ENCODE data around the gene ADORA2A.

ADORA2A gene

GRCh38 chr22:24412274-24412673, 15.1 kb upstream of the ADORA2A start:
- H3K27ac ChIP-seq (ENCODE audit: low read depth, low read length, severe bottlenecking): no peak overlapping the region
- H3K36me3 ChIP-seq (ENCODE audit: control insufficient read depth, insufficient read depth, low read length): peaks cover 58% of the 10 kb centered on the region
- WGBS, 2 experiments (ENCODE audit: insufficient coverage in 2 of 2): 76 to 82% methylated on average over 6 of the region's 7 CpGs

DNA sequence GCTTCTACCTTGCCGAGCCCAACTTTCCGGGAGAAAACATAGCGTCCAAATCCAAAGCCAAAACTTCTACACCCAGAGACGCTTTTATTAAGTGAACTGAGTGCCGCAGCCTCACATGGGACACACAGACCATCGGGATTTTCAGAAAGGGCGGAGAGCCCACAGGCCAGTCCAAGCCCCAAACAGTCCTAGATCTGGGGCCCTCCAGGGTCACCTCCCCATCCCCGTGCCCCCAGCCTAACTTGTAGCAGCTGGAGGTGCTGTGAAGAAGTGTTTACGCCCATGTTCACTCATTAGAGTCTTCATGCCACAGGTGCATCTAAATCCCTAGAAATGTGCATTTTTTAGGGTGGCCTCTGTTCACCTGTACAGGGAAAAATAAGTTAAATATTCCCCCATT, 14.1 kb upstream of the ADORA2A start:
- Histone ChIP-seq H3K4me1 (ENCODE audit: control insufficient read depth, insufficient read depth, low read length, poor library complexity, severe bottlenecking) (peaks cover 13% of the 10 kb centered on the region), H3K36me3 (ENCODE audit: control insufficient read depth, insufficient read depth, low read length) (peaks cover 58% of the 10 kb centered on the region), H3K9me3 (ENCODE audit: control insufficient read depth, low read length) (no peaks in the 10 kb centered on the region), H3K4me3 (ENCODE audit: extremely low read depth, insufficient read depth, low read length, poor library complexity, severe bottlenecking) (no peak overlapping the region), H3K27ac (ENCODE audit: low read depth, low read length, severe bottlenecking) (no peak overlapping the region)
- 97 to 98% methylated on average over 6 to 7 of the region's 9 CpGs for WGBS, 2 experiments (ENCODE audit: insufficient coverage in 2 of 2)

More at GRCh38 chr22:24412274-24412673, 15.1 kb upstream of the ADORA2A start:
- Histone ChIP-seq H3K9me3 (ENCODE audit: control insufficient read depth, low read length) (no peaks in the 10 kb centered on the region), H3K4me1 (ENCODE audit: control insufficient read depth, insufficient read depth, low read length, poor library complexity, severe bottlenecking) (peaks cover 16% of the 10 kb centered on the region), H3K4me3 (ENCODE audit: extremely low read depth, insufficient read depth, low read length, poor library complexity, severe bottlenecking) (no peak overlapping the region)

DNA sequence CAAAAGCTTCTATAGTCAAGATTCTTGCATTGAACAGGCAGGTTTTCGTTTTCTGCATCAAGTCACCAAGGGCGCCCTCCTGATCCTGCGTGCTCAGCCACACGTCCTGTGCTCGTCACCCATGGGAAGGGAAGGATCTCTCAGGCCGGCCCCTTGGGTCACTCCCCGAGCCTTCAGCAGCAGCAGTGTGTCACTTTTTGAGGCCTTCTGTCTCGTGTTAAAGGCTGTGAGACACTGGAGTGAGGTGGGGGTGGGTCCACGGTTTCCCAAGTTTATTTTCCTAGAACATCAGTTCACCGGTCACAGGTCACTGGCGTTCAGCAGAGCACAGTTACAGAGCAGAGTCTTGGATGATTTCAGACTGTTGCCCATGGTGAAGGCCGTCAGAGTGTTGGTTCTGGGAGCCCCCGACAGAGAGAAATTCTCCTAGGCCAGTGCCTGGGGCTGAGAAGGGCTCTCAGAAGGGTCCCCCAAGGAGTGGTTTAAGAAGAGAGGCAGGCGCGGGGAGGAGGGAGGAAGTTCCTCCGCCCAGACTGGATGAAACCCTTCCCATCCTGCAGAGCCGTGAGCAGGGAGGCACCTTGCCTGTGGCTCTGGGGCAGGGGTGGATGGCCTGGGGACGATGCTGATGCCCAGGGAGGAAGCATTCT, 13.5 kb upstream of the ADORA2A start:
- no peak overlapping the region for H3K27ac ChIP-seq (ENCODE audit: low read depth, low read length, severe bottlenecking)
- 91 to 96% methylated on average over 13 to 17 of the region's 18 CpGs for WGBS, 2 experiments (ENCODE audit: insufficient coverage in 2 of 2)

DNA sequence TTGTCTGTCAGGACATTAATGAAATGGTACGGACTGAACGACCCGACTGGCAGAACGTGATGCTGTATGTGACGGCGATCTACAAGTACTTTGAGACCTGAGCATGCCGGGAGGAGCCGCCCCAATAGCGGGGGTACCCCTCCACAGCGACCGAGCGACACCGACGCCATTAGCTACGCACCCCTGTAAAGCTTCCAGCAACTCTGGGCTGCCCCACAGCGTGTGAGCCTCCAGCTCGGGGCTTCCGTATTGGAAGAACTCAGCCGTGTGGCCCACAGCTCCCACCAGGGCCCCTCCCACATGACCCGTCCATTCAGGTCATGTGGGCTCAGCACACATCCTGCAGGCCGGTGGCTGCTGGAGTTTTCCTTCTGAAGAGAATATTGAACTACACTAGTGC, 12.9 kb upstream of the ADORA2A start:
- no peaks in the 10 kb centered on the region for H3K9me3 ChIP-seq (ENCODE audit: control insufficient read depth, low read length)
- no peak overlapping the region for H3K27ac ChIP-seq (ENCODE audit: low read depth, low read length, severe bottlenecking)
- H3K4me3 ChIP-seq (ENCODE audit: extremely low read depth, insufficient read depth, low read length, poor library complexity, severe bottlenecking): no peak overlapping the region
- peaks cover 58% of the 10 kb centered on the region for H3K36me3 ChIP-seq (ENCODE audit: control insufficient read depth, insufficient read depth, low read length)
- peaks cover 9% of the 10 kb centered on the region for H3K4me1 ChIP-seq (ENCODE audit: control insufficient read depth, insufficient read depth, low read length, poor library complexity, severe bottlenecking)
- WGBS, 2 experiments (ENCODE audit: insufficient coverage in 2 of 2): 93 to 97% methylated on average over 21 of the region's 21 CpGs

More for the DNA sequence above, 13.5 kb upstream of the ADORA2A start:
- Histone ChIP-seq H3K36me3 (ENCODE audit: control insufficient read depth, insufficient read depth, low read length) (peaks cover 58% of the 10 kb centered on the region), H3K4me1 (ENCODE audit: control insufficient read depth, insufficient read depth, low read length, poor library complexity, severe bottlenecking) (peaks cover 13% of the 10 kb centered on the region), H3K9me3 (ENCODE audit: control insufficient read depth, low read length) (no peaks in the 10 kb centered on the region), H3K4me3 (ENCODE audit: extremely low read depth, insufficient read depth, low read length, poor library complexity, severe bottlenecking) (no peak overlapping the region)

- 93 to 96% methylated on average over 19 to 23 of the region's 26 CpGs for WGBS, 2 experiments (ENCODE audit: insufficient coverage in 2 of 2)
- H3K36me3 ChIP-seq (ENCODE audit: control insufficient read depth, insufficient read depth, low read length): peaks cover 55% of the 10 kb centered on the region
- H3K27ac ChIP-seq (ENCODE audit: low read depth, low read length, severe bottlenecking): no peak overlapping the region
Measured at GRCh38 chr22:24414984-24415945, 12.1 kb upstream of the ADORA2A start.

GRCh38 chr22:24416095-24416494, 11.3 kb upstream of the ADORA2A start:
- H3K4me1 ChIP-seq (ENCODE audit: control insufficient read depth, insufficient read depth, low read length, poor library complexity, severe bottlenecking): no peaks in the 10 kb centered on the region
- no peak overlapping the region for H3K27ac ChIP-seq (ENCODE audit: low read depth, low read length, severe bottlenecking)
- peaks cover 50% of the 10 kb centered on the region for H3K36me3 ChIP-seq (ENCODE audit: control insufficient read depth, insufficient read depth, low read length)
- WGBS, 2 experiments (ENCODE audit: insufficient coverage in 2 of 2): 91 to 97% methylated on average over 8 of the region's 8 CpGs
- H3K4me3 ChIP-seq (ENCODE audit: extremely low read depth, insufficient read depth, low read length, poor library complexity, severe bottlenecking): no peak overlapping the region
- no peaks in the 10 kb centered on the region for H3K9me3 ChIP-seq (ENCODE audit: control insufficient read depth, low read length)

More at GRCh38 chr22:24414984-24415945, 12.1 kb upstream of the ADORA2A start:
- Histone ChIP-seq H3K9me3 (ENCODE audit: control insufficient read depth, low read length) (no peaks in the 10 kb centered on the region), H3K4me1 (ENCODE audit: control insufficient read depth, insufficient read depth, low read length, poor library complexity, severe bottlenecking) (peaks cover 2% of the 10 kb centered on the region), H3K4me3 (ENCODE audit: extremely low read depth, insufficient read depth, low read length, poor library complexity, severe bottlenecking) (no peak overlapping the region)

- Histone ChIP-seq H3K9me3 (ENCODE audit: control insufficient read depth, low read length) (no peaks in the 10 kb centered on the region), H3K27ac (ENCODE audit: low read depth, low read length, severe bottlenecking) (no peak overlapping the region), H3K36me3 (ENCODE audit: control insufficient read depth, insufficient read depth, low read length) (peaks cover 47% of the 10 kb centered on the region), H3K4me3 (ENCODE audit: extremely low read depth, insufficient read depth, low read length, poor library complexity, severe bottlenecking) (no peak overlapping the region), H3K4me1 (ENCODE audit: control insufficient read depth, insufficient read depth, low read length, poor library complexity, severe bottlenecking) (no peaks in the 10 kb centered on the region)
- 86 to 93% methylated on average over 5 to 6 of the region's 6 CpGs for WGBS, 2 experiments (ENCODE audit: insufficient coverage in 2 of 2)
Measured at GRCh38 chr22:24416611-24417010, 10.8 kb upstream of the ADORA2A start.

- Histone ChIP-seq H3K4me1 (ENCODE audit: control insufficient read depth, insufficient read depth, low read length, poor library complexity, severe bottlenecking) (no peaks in the 10 kb centered on the region), H3K9me3 (ENCODE audit: control insufficient read depth, low read length) (no peaks in the 10 kb centered on the region), H3K27ac (ENCODE audit: low read depth, low read length, severe bottlenecking) (no peak overlapping the region), H3K4me3 (ENCODE audit: extremely low read depth, insufficient read depth, low read length, poor library complexity, severe bottlenecking) (no peak overlapping the region), H3K36me3 (ENCODE audit: control insufficient read depth, insufficient read depth, low read length) (peaks cover 41% of the 10 kb centered on the region)
- whole genome bisulfite sequencing, 2 experiments (ENCODE audit: insufficient coverage in 2 of 2): 94 to 98% methylated on average over 5 to 6 of the region's 7 CpGs
Measured at GRCh38 chr22:24417200-24417599, 10.2 kb upstream of the ADORA2A start.

- no peak overlapping the region for H3K27ac ChIP-seq (ENCODE audit: low read depth, low read length, severe bottlenecking)
- H3K9me3 ChIP-seq (ENCODE audit: control insufficient read depth, low read length): no peaks in the 10 kb centered on the region
- peaks cover 37% of the 10 kb centered on the region for H3K36me3 ChIP-seq (ENCODE audit: control insufficient read depth, insufficient read depth, low read length)
- WGBS, 2 experiments (ENCODE audit: insufficient coverage in 2 of 2): 92% methylated on average over 13 to 15 of the region's 16 CpGs
- H3K4me3 ChIP-seq (ENCODE audit: extremely low read depth, insufficient read depth, low read length, poor library complexity, severe bottlenecking): no peak overlapping the region
- no peaks in the 10 kb centered on the region for H3K4me1 ChIP-seq (ENCODE audit: control insufficient read depth, insufficient read depth, low read length, poor library complexity, severe bottlenecking)
Measured at GRCh38 chr22:24417901-24418641, 9.3 kb upstream of the ADORA2A start.

DNA sequence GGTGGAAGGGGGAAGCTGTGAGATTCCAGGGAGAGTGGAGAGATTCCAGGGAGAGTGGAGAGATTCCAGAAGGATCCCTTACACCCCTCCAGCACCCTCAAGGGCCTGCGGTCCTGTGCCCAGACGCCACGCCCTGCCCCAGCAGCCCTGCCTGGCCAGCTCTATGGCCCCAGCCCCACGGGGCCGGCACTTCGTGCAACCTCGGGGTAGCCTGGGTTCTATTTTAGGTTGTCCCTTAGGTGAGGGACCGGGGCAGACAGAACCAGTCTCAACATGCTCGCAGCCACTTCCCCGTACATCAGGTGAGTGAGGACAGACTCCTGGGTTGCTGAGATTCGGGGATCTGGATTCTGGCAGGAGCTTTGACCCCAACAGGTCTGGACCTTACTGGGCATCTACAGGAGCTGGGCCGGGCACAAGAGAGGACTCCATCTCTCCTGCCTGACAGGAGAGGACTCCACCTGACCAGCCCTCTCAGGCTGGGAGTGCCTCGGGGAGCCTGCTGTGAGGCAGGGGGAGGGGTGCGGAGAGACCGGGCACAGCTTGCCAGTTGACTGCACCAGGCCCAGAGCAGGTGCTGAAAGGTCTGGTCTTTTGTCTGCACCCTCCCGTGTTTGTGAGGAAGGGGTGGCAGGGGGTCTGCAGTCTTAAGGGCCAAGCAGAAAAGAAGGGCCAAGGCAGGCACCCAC, 8.5 kb upstream of the ADORA2A start:
- Histone ChIP-seq H3K27ac (ENCODE audit: low read depth, low read length, severe bottlenecking) (no peak overlapping the region), H3K9me3 (ENCODE audit: control insufficient read depth, low read length) (no peaks in the 10 kb centered on the region), H3K4me1 (ENCODE audit: control insufficient read depth, insufficient read depth, low read length, poor library complexity, severe bottlenecking) (no peaks in the 10 kb centered on the region), H3K4me3 (ENCODE audit: extremely low read depth, insufficient read depth, low read length, poor library complexity, severe bottlenecking) (no peak overlapping the region), H3K36me3 (ENCODE audit: control insufficient read depth, insufficient read depth, low read length) (peaks cover 34% of the 10 kb centered on the region)
- WGBS, 2 experiments (ENCODE audit: insufficient coverage in 2 of 2): 81 to 85% methylated on average over 14 to 16 of the region's 16 CpGs
